Body of pancreas (tissue), 4 donors: Measurements from ENCODE around the gene POU2AF2.

Source experiments
- CTCF ChIP-seq, 7 experiments: fragments of 450-650 bp in 4 of 7; fragments of 200-600 bp in 3 of 7; sonication (generic) in 3 of 7; IDR thresholded peaks; one replicate each; pipeline ENCODE4 v1.5.1; 2016 to 2019; ENCODE audit warnings: antibody characterized with exemption in 7 of 7
- POLR2A ChIP-seq, 3 donors: fragments of 450-650 bp; IDR thresholded peaks; one replicate each; pipeline ENCODE4 v1.6.1; 2016; ENCODE audit warnings: antibody characterized with exemption in 3 of 3, mild to moderate bottlenecking in 2 of 3

GRCh38 chr11:111283945-111284481 lies 38.5 kb downstream of the POU2AF2 start:
- TF ChIP-seq CTCF (IDR thresholded peaks at IDR 0.05) (no peak), POLR2A (IDR thresholded peaks at IDR 0.05) (no peak)
